BE2C (cell line): ENCODE results near the gene TNPO3.

ENCODE experiments used
- DNase-seq: peaks from one replicate; pipeline ENCODE4 v3.0.0-alpha.2; 2020
- H3K27me3 ChIP-seq: fragments of 250-450 bp; sonication (Bioruptor Pico); 2 replicates; pipeline ENCODE4 v1.5.1; 2020; ENCODE audit warnings: mild to moderate bottlenecking
- H3K36me3 ChIP-seq: fragments of 250-450 bp; sonication (Bioruptor Pico); 2 replicates; pipeline ENCODE4 v1.5.1; 2020; ENCODE audit warnings: mild to moderate bottlenecking
- H3K4me1 ChIP-seq: fragments of 250-450 bp; sonication (Bioruptor Pico); 2 replicates; pipeline ENCODE4 v1.5.1; 2020
- H3K4me3 ChIP-seq: 2 replicates; pipeline ENCODE4 v1.5.1; 2011; ENCODE audit warnings: low read depth, low read length
- H3K9me3 ChIP-seq: fragments of 250-450 bp; sonication (Bioruptor Pico); 2 replicates; pipeline ENCODE4 v1.5.1; 2020
- CTCF ChIP-seq: IDR thresholded peaks from 2 replicates; pipeline ENCODE4 v1.5.1; 2012; ENCODE audit warnings: mild to moderate bottlenecking, low read depth, low read length

The TNPO3 gene

GRCh38 chr7:129014501-129015101 is 40.3 kb downstream of the TNPO3 start:
- no peaks in the 10 kb centered on the region for H3K27me3 ChIP-seq
- H3K36me3 ChIP-seq = peaks cover 60% of the 10 kb centered on the region
- no peaks in the 10 kb centered on the region for H3K9me3 ChIP-seq
- TF ChIP-seq CTCF = no peak
- H3K4me1 ChIP-seq = no peaks in the 10 kb centered on the region; the same call in 1 of the 2 replicates
- no peak for DNase-seq
- no peak overlapping the region for H3K4me3 ChIP-seq

DNA sequence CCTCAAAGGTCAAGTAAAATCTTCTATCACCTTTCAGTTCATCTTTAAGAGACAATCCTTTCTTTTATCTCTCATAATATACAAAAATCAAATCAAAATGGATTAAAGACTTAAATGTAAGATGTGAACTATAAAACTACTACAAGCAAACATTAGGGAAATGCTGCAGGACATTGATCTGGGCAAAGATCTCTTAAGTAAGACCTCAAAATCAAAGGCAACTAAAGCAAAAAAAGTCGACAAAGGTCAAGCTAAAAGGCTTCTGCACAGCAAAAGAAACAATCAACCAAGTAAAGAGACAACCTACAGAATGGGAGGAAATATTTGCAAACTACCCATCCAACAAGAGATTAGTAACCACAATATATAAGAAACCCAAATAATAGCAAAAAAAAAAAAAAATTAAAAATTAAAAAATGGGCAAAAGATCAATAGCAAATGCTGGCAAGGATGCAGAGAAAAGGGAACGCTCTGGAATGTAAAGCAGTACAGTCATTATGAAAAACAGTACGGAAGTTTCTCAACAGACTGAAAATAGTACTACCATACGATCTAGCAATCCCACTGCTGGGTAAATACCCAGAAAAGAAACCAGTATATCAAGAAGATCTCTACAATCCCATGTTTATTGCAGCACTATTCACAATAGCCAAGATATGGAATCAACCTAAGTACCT is 41.7 kb downstream of the TNPO3 start:
- H3K4me1 ChIP-seq = no peaks in the 10 kb centered on the region
- DNase-seq = no peak
- no peaks in the 10 kb centered on the region for H3K27me3 ChIP-seq
- no peaks in the 10 kb centered on the region for H3K9me3 ChIP-seq
- no peak overlapping the region for H3K4me3 ChIP-seq
- TF ChIP-seq CTCF = no peak
- H3K36me3 ChIP-seq = peaks cover 60% of the 10 kb centered on the region

GRCh38 chr7:129012641-129013040 is 42.3 kb downstream of the TNPO3 start:
- no peaks in the 10 kb centered on the region for H3K9me3 ChIP-seq
- H3K36me3 ChIP-seq = peaks cover 58% of the 10 kb centered on the region
- H3K27me3 ChIP-seq = no peaks in the 10 kb centered on the region
- no peaks in the 10 kb centered on the region for H3K4me1 ChIP-seq
- no peak for TF ChIP-seq CTCF
- no peak for DNase-seq
- no peak overlapping the region for H3K4me3 ChIP-seq

GRCh38 chr7:129010075-129010474 is 44.8 kb downstream of the TNPO3 start:
- Histone ChIP-seq H3K9me3 (no peaks in the 10 kb centered on the region), H3K4me1 (no peaks in the 10 kb centered on the region), H3K27me3 (no peaks in the 10 kb centered on the region), H3K36me3 (peaks cover 51% of the 10 kb centered on the region), H3K4me3 (no peak overlapping the region)
- DNase-seq = no peak
- no peak for TF ChIP-seq CTCF

GRCh38 chr7:129009437-129009836 is 45.5 kb downstream of the TNPO3 start:
- Histone ChIP-seq H3K27me3 (no peaks in the 10 kb centered on the region), H3K4me1 (no peaks in the 10 kb centered on the region), H3K9me3 (no peaks in the 10 kb centered on the region), H3K4me3 (no peak overlapping the region), H3K36me3 (peaks cover 50% of the 10 kb centered on the region)
- DNase-seq = no peak
- no peak for TF ChIP-seq CTCF
